Hepatocyte (in vitro differentiated cells): ENCODE results near the gene TFF1. TPM values are rescaled to one million over a fixed set of nuclear protein-coding genes. Genes with fewer than 3 reads are reported as not detected.

Experiments
- DNase-seq: peaks from one replicate; pipeline ENCODE4 v3.0.0-alpha.2; 2016; ENCODE audit warnings: low spot score
- H2AFZ ChIP-seq: fragments of 200-600 bp; sonication (generic); 2 replicates; pipeline ENCODE4 v1.6.0; 2016; ENCODE audit warnings: antibody characterized with exemption, mild to moderate bottlenecking
- H3K27ac ChIP-seq: fragments of 200-600 bp; sonication (generic); 2 replicates; pipeline ENCODE4 v1.5.1; 2016; ENCODE audit warnings: mild to moderate bottlenecking
- H3K27me3 ChIP-seq: fragments of 200-600 bp; sonication (generic); 2 replicates; pipeline ENCODE4 v1.6.1; 2016
- H3K36me3 ChIP-seq: fragments of 200-600 bp; sonication (generic); replicated peaks from 2 replicates; pipeline ENCODE4 v1.5.1; 2016; ENCODE audit warnings: low read depth; ENCODE audit not compliant: insufficient read depth
- H3K4me1 ChIP-seq: fragments of 200-600 bp; sonication (generic); 2 replicates; pipeline ENCODE4 v1.5.1; 2016; ENCODE audit warnings: mild to moderate bottlenecking, moderate library complexity; ENCODE audit not compliant: insufficient read depth
- H3K4me2 ChIP-seq: fragments of 200-600 bp; sonication (generic); 2 replicates; pipeline ENCODE4 v1.6.0; 2016
- H3K4me3 ChIP-seq: fragments of 200-600 bp; sonication (generic); 2 replicates; pipeline ENCODE4 v1.5.1; 2016; ENCODE audit warnings: mild to moderate bottlenecking
- H3K79me2 ChIP-seq: fragments of 200-600 bp; sonication (generic); 2 replicates; pipeline ENCODE4 v1.6.0; 2017; ENCODE audit warnings: mild to moderate bottlenecking
- H3K9me2 ChIP-seq: fragments of 200-600 bp; sonication (generic); replicated peaks from 2 replicates; pipeline ENCODE4 v1.6.0; 2017; ENCODE audit warnings: mild to moderate bottlenecking; ENCODE audit not compliant: insufficient read depth
- H3K9me3 ChIP-seq: fragments of 200-600 bp; sonication (generic); 2 replicates; pipeline ENCODE4 v1.5.1; 2016; ENCODE audit warnings: low read depth, mild to moderate bottlenecking
- H4K20me1 ChIP-seq: fragments of 200-600 bp; sonication (generic); 2 replicates; pipeline ENCODE4 v1.6.0; 2016; ENCODE audit warnings: mild to moderate bottlenecking; ENCODE audit not compliant: insufficient read depth, poor library complexity, severe bottlenecking
- EZH2 ChIP-seq: fragments of 200-600 bp; sonication (generic); IDR thresholded peaks from 2 replicates; pipeline ENCODE4 v1.6.1; 2016; ENCODE audit warnings: antibody characterized with exemption, mild to moderate bottlenecking, borderline replicate concordance
- EZH2phosphoT487 ChIP-seq: fragments of 200-600 bp; sonication (generic); IDR thresholded peaks from one replicate; pipeline ENCODE4 v1.6.1; 2018; ENCODE audit warnings: antibody characterized with exemption, mild to moderate bottlenecking, low read depth, moderate library complexity; ENCODE audit not compliant: unreplicated experiment, severe bottlenecking
- WGBS: methylation state at CpG from one replicate; pipeline ENCODE4 v1.1.6; 2016; ENCODE audit warnings: low lambda C conversion rate; ENCODE audit errors: missing lambda C conversion rate; 5-methylcytosine and 5-hydroxymethylcytosine counted together
- polyA plus RNA-seq: library from polyadenylated mRNA; unstranded; fragments of >200 nt; fragmentation: Nextera tagmentation; extraction: Ambion mirVana; gene quantifications from 2 replicates; pipeline ENCODE4 v1.2.1, GENCODE V29; 2016
- total RNA-seq: library from RNA; depleted of rRNA; stranded (reverse); fragments of >200 nt; gene quantifications from 2 replicates; pipeline ENCODE4 v1.2.3, GENCODE V29; 2014
- TF ChIP-seq, protein P1 (sequence below): fragments of 200-600 bp; sonication (generic); IDR thresholded peaks from 2 replicates; pipeline ENCODE4 v1.5.1; 2016; ENCODE audit warnings: antibody characterized with exemption, mild to moderate bottlenecking; ENCODE audit not compliant: poor library complexity

Gene TFF1
- total and polyA plus RNA-seq, 2 experiments from 2014 or later, result 57.4 to 140 TPM

DNA sequence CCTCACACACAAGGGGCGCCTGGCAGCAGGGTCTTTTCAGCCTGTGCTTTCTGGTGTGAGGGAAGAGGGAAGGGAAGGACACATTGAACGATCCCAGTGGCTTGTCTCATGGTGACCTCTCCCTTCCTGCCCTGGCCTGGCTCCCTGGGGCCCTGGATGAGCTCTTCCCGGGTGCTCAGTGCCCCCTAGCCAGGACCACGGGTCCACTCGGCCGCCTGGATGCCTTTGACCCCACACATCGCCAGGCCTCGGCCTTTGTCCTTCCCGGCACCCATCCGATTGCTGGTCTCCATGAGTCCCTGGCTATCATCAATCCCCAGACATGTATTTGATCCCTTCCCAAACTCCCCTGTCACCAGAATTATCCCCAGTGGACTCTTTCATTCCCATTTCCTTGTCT lies 45.1 kb downstream of the TFF1 start:
- no peak overlapping the region for H3K27ac ChIP-seq
- no peaks in the 10 kb centered on the region for H3K27me3 ChIP-seq
- H3K4me2 ChIP-seq, result no peak overlapping the region
- no peak overlapping the region for H2AFZ ChIP-seq
- no peaks in the 10 kb centered on the region for H4K20me1 ChIP-seq
- H3K4me3 ChIP-seq, result no peak overlapping the region
- H3K4me1 ChIP-seq, result peaks cover 3% of the 10 kb centered on the region
- 94% methylated on average over 10 of the region's 10 CpGs for WGBS
- DNase-seq, result no peak
- H3K9me3 ChIP-seq, result no peaks in the 10 kb centered on the region
- H3K36me3 ChIP-seq, result no peaks in the 10 kb centered on the region
- TF ChIP-seq EZH2phosphoT487, result no peak
- TF ChIP-seq, protein P1, sequence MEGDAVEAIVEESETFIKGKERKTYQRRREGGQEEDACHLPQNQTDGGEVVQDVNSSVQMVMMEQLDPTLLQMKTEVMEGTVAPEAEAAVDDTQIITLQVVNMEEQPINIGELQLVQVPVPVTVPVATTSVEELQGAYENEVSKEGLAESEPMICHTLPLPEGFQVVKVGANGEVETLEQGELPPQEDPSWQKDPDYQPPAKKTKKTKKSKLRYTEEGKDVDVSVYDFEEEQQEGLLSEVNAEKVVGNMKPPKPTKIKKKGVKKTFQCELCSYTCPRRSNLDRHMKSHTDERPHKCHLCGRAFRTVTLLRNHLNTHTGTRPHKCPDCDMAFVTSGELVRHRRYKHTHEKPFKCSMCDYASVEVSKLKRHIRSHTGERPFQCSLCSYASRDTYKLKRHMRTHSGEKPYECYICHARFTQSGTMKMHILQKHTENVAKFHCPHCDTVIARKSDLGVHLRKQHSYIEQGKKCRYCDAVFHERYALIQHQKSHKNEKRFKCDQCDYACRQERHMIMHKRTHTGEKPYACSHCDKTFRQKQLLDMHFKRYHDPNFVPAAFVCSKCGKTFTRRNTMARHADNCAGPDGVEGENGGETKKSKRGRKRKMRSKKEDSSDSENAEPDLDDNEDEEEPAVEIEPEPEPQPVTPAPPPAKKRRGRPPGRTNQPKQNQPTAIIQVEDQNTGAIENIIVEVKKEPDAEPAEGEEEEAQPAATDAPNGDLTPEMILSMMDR, result no peak
- TF ChIP-seq EZH2, result no peak
- no peaks in the 10 kb centered on the region for H3K9me2 ChIP-seq
- H3K79me2 ChIP-seq, result no peaks in the 10 kb centered on the region

DNA sequence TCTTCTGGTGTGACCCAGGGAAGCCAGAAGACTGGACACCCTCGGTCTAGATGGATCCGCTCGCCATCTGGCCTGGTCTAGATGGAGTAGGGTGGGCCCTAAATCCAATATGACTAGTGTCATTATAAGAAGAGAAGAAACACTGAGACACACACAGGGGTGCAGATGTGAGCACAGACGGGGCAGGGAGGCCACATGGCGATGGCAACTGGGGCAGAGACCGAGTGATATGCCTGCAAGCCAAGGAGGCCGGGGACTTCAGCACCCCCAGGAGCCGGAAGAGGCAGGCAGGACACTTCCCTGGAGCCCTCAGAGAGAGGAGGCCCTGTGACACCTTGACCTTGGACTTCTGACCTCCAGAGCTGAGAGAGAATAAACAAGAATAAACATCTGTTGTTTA lies 45.5 kb downstream of the TFF1 start:
- no peaks in the 10 kb centered on the region for H3K27me3 ChIP-seq
- no peaks in the 10 kb centered on the region for H4K20me1 ChIP-seq
- no peak for DNase-seq
- H3K36me3 ChIP-seq, result no peaks in the 10 kb centered on the region
- no peaks in the 10 kb centered on the region for H3K9me3 ChIP-seq
- no peak overlapping the region for H3K4me2 ChIP-seq
- H3K27ac ChIP-seq, result no peak overlapping the region
- WGBS, result 95% methylated on average over 8 of the region's 8 CpGs
- H3K9me2 ChIP-seq, result no peaks in the 10 kb centered on the region
- peaks cover 8% of the 10 kb centered on the region for H3K4me1 ChIP-seq
- no peak overlapping the region for H3K4me3 ChIP-seq
- TF ChIP-seq, protein P1, result no peak
- TF ChIP-seq EZH2phosphoT487 (no peak), EZH2 (no peak)
- no peaks in the 10 kb centered on the region for H3K79me2 ChIP-seq
- no peak overlapping the region for H2AFZ ChIP-seq

DNA sequence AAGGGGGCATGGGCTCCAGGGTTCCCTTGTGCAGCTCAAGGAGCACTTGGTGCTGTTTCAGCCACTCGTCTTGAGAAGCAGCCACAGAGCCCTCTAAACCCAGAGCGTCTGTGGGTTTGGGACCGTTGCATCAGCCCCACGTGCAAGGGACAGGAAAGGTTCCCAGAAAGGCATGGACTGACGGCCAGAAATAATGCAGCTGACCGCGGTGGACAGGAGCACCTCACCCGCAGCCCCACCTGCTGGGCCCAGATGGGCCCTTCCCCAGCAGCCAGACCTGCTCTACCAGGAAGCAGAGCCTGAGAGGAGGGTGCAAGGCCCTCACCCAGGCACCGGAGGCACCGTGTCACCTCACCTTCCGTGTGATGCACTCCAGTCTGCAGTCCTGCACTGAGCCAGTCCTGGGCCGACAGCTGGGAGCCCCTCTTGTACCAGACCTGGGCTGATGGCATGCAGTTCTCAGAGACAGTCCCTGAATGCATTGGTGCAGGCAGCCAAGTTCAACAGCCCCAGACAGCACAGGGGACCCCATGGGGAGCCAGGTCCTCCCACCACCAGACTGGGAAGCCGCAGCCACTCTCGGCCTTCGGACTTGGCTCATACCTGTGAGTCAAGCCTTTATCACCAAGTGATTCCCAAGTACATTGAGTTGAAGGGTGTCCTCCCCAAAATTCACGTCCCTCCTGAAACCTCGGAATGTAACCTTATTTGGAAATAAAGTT lies 46.3 kb downstream of the TFF1 start:
- H3K4me1 ChIP-seq, result peaks cover 16% of the 10 kb centered on the region
- H3K4me3 ChIP-seq, result no peak overlapping the region
- no peaks in the 10 kb centered on the region for H3K27me3 ChIP-seq
- WGBS, result 86% methylated on average over 16 of the region's 17 CpGs
- H3K4me2 ChIP-seq, result no peak overlapping the region
- H3K36me3 ChIP-seq, result no peaks in the 10 kb centered on the region
- no peaks in the 10 kb centered on the region for H4K20me1 ChIP-seq
- H2AFZ ChIP-seq, result no peak overlapping the region
- TF ChIP-seq, protein P1, result no peak
- no peak for DNase-seq
- H3K9me2 ChIP-seq, result no peaks in the 10 kb centered on the region
- no peak overlapping the region for H3K27ac ChIP-seq
- no peaks in the 10 kb centered on the region for H3K9me3 ChIP-seq
- H3K79me2 ChIP-seq, result no peaks in the 10 kb centered on the region

DNA sequence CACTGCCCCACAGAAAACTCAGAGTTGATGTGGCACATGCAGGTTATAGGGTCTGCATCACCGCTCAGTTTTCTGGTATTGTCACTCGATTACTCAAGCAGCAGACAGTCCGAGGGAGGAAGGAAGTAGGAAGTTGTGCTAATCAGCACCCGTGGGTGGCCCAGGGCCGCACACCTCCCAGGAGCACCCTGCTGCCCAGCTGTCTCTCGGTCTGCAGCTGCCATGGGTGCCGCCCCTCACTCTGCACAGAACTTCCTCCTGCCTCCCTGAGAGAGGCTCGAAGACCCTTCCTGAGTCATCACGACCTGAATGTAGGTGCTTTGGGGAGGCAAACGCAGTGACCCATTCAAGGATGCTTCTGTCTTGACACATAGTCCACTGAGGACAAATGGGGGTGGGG lies 47.0 kb downstream of the TFF1 start:
- peaks cover 18% of the 10 kb centered on the region for H3K4me1 ChIP-seq
- no peaks in the 10 kb centered on the region for H4K20me1 ChIP-seq
- no peaks in the 10 kb centered on the region for H3K36me3 ChIP-seq
- no peak overlapping the region for H3K4me2 ChIP-seq
- no peak overlapping the region for H3K4me3 ChIP-seq
- no peaks in the 10 kb centered on the region for H3K9me2 ChIP-seq
- WGBS, result 91% methylated on average over 10 of the region's 10 CpGs
- no peak for DNase-seq
- no peaks in the 10 kb centered on the region for H3K27me3 ChIP-seq
- no peaks in the 10 kb centered on the region for H3K9me3 ChIP-seq
- H3K79me2 ChIP-seq, result no peaks in the 10 kb centered on the region
- no peak overlapping the region for H2AFZ ChIP-seq
- TF ChIP-seq EZH2phosphoT487, result no peak
- TF ChIP-seq EZH2, result no peak
- H3K27ac ChIP-seq, result no peak overlapping the region
